Gastroesophageal sphincter (tissue), 4 donors: ENCODE data around the gene SERGEF. TPM values are rescaled to one million over a fixed set of nuclear protein-coding genes. Genes with fewer than 3 reads are reported as not detected.
A peak's percentile ranks its signal among the peaks of the same experiment; 100 is the strongest.

Experiments
- ATAC-seq: fragments of 150-250 bp; one replicate; pipeline ENCODE4 v1.9.1; 2016; ENCODE audit warnings: mild to moderate bottlenecking, moderate library complexity
- H3K27ac ChIP-seq, 4 donors: fragments of 200-600 bp; sonication (generic) in 3 of 4; 1 replicate in 3 of 4; 2 replicates in 1 of 4; pipeline ENCODE4 v1.5.1; 2016 to 2019
- H3K27me3 ChIP-seq: fragments of 200-600 bp; sonication (generic); one replicate; pipeline ENCODE4 v1.5.1; 2019
- H3K36me3 ChIP-seq, 2 donors: fragments of 200-600 bp; sonication (generic); one replicate each; pipeline ENCODE4 v1.5.1; 2019; ENCODE audit warnings: control low read depth in 1 of 2
- H3K4me1 ChIP-seq, 3 donors: fragments of 200-600 bp; sonication (generic); 1 replicate in 2 of 3; 2 replicates in 1 of 3; pipeline ENCODE4 v1.5.1; 2016 to 2019; ENCODE audit warnings: control low read depth in 2 of 3
- H3K4me3 ChIP-seq, 2 donors: fragments of 200-600 bp; sonication (generic); one replicate each; pipeline ENCODE4 v1.5.1; 2019; ENCODE audit warnings: mild to moderate bottlenecking in 1 of 2, moderate library complexity in 1 of 2
- H3K9me3 ChIP-seq, 3 donors: fragments of 200-600 bp; sonication (generic); one replicate each; pipeline ENCODE4 v1.5.1; 2017 to 2019; ENCODE audit warnings: control low read depth in 2 of 3
- EP300 ChIP-seq: sonication (generic); formaldehyde crosslinking; IDR thresholded peaks from one replicate; pipeline ENCODE4 v1.6.1; 2017; ENCODE audit warnings: antibody characterized with exemption, mild to moderate bottlenecking
- POLR2A ChIP-seq, 2 donors: fragments of 450-650 bp; IDR thresholded peaks; one replicate each; pipeline ENCODE4 v1.6.1; 2017; ENCODE audit warnings: antibody characterized with exemption in 2 of 2, mild to moderate bottlenecking in 2 of 2, moderate library complexity in 1 of 2
- POLR2AphosphoS5 ChIP-seq: sonication (generic); formaldehyde crosslinking; IDR thresholded peaks from one replicate; pipeline ENCODE4 v1.6.1; 2017; ENCODE audit warnings: antibody characterized with exemption
- whole genome bisulfite sequencing, 2 donors: methylation state at CpG; one replicate each; pipeline ENCODE4 v1.1.5; 2018; ENCODE audit warnings: low coverage in 1 of 2; 5-methylcytosine and 5-hydroxymethylcytosine counted together
- total RNA-seq, 4 donors: library from RNA; depleted of rRNA; stranded (reverse); fragments of >200 nt; gene quantifications; one replicate each; pipeline ENCODE4 v1.1.0, GENCODE V29; 2016
- TF ChIP-seq, protein P1 (sequence below), 4 experiments: fragments of 200-600 bp in 2 of 4; fragments of 450-650 bp in 2 of 4; sonication (generic) in 1 of 4; IDR thresholded peaks; one replicate each; pipeline ENCODE4 v1.5.1; 2017 to 2019; ENCODE audit warnings: antibody characterized with exemption in 4 of 4, mild to moderate bottlenecking in 2 of 4, moderate library complexity in 2 of 4

Gene SERGEF
- total RNA-seq, 4 donors from 2014 or later: 35.5 to 42.5 (median 36.3) TPM

- WGBS, 2 donors: 55 to 64% methylated on average over 1 of the region's 1 CpG
- TF ChIP-seq POLR2AphosphoS5: no peak
- no peak for TF ChIP-seq POLR2A (IDR thresholded peaks at IDR 0.05)
- TF ChIP-seq, protein P1, sequence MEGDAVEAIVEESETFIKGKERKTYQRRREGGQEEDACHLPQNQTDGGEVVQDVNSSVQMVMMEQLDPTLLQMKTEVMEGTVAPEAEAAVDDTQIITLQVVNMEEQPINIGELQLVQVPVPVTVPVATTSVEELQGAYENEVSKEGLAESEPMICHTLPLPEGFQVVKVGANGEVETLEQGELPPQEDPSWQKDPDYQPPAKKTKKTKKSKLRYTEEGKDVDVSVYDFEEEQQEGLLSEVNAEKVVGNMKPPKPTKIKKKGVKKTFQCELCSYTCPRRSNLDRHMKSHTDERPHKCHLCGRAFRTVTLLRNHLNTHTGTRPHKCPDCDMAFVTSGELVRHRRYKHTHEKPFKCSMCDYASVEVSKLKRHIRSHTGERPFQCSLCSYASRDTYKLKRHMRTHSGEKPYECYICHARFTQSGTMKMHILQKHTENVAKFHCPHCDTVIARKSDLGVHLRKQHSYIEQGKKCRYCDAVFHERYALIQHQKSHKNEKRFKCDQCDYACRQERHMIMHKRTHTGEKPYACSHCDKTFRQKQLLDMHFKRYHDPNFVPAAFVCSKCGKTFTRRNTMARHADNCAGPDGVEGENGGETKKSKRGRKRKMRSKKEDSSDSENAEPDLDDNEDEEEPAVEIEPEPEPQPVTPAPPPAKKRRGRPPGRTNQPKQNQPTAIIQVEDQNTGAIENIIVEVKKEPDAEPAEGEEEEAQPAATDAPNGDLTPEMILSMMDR (IDR thresholded peaks at IDR 0.05): no peak
- TF ChIP-seq EP300: no peak
- H3K36me3 ChIP-seq: peaks cover 0 to 36% of the 10 kb centered on the region in 2 donors
- no peak overlapping the region for H3K4me3 ChIP-seq
- H3K4me1 ChIP-seq: peaks cover 13 to 28% (median 17%) of the 10 kb centered on the region in 3 donors
- ATAC-seq: no peak
- no peaks in the 10 kb centered on the region for H3K27me3 ChIP-seq
- no peak overlapping the region for H3K27ac ChIP-seq
- no peaks in the 10 kb centered on the region for H3K9me3 ChIP-seq
Observed at GRCh38 chr11:17987826-17988225, 25.0 kb downstream of the SERGEF start.

DNA sequence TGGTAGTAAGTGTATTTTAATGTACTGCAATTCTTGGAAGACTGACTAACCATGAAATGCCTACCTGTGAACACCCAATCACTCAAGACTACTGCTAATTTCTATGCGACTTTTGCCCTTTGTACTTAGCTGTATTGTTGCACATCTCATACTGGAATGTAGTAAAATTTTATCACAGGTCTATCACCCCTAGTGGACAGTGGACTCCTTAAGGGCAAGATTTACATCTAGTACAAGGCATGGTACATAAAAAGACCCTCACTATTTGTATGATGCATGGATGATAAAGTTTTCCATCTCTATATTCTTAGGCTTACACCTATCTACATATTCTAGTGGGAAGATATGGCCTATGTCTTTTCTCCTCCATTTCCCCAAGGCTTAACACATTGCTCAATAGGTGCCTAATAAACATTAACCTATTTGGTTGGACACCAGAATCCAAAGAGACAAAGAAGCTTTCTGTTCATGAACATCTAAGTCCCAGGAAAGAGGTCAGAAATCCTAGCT is 26.1 kb downstream of the SERGEF start:
- Histone ChIP-seq H3K4me1 (peaks cover 13 to 26% (median 17%) of the 10 kb centered on the region in 3 donors), H3K27ac (peak overlapping the region; percentile 61 to 73 (median 68)), H3K27me3 (no peaks in the 10 kb centered on the region), H3K36me3 (peaks cover 0 to 34% of the 10 kb centered on the region in 2 donors), H3K4me3 (no peak overlapping the region), H3K9me3 (no peaks in the 10 kb centered on the region)
- no peak for ATAC-seq
- TF ChIP-seq POLR2AphosphoS5 (no peak), EP300 (no peak), POLR2A (IDR thresholded peaks at IDR 0.05) (no peak)
- TF ChIP-seq, protein P1 (IDR thresholded peaks at IDR 0.05): peak in 1 of 4 experiments; percentile 10
- 71 to 100% methylated on average over 1 of the region's 1 CpG for WGBS, 2 donors

GRCh38 chr11:17986007-17986710 is 26.7 kb downstream of the SERGEF start:
- H3K36me3 ChIP-seq: peaks cover 0 to 39% of the 10 kb centered on the region in 2 donors
- H3K27me3 ChIP-seq: no peaks in the 10 kb centered on the region
- WGBS, 2 donors: 23 to 41% methylated on average over 5 to 6 of the region's 7 CpGs
- peak; percentile 72 for ATAC-seq
- H3K9me3 ChIP-seq: no peaks in the 10 kb centered on the region
- H3K4me3 ChIP-seq: no peak overlapping the region
- peak overlapping the region; percentile 61 to 73 (median 68) for H3K27ac ChIP-seq
- TF ChIP-seq EP300: no peak
- TF ChIP-seq, protein P1 (IDR thresholded peaks at IDR 0.05): no peak
- TF ChIP-seq POLR2AphosphoS5: no peak
- peaks cover 13 to 25% (median 17%) of the 10 kb centered on the region in 3 donors for H3K4me1 ChIP-seq

DNA sequence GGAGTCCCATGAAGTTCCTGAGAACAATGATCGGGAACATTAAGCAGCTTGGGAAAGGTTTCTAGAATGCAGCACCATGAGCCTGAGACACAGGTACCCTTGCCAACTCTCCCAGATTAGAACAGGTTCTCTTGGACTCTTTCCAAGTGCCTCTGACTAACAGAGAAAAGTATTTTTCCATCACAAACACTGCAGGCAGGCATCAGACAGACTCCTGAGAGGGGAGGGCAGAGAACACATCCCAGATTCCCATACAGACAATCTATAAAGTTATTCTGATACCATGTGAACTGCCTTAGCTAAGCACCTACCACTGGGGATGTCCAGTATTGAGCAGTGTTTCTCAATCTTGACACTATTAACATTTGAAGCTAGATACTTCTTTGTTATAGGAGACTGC is 27.3 kb downstream of the SERGEF start:
- Histone ChIP-seq H3K9me3 (no peaks in the 10 kb centered on the region), H3K27ac (peak overlapping the region; percentile 39 to 73 (median 66)), H3K4me3 (no peak overlapping the region), H3K27me3 (no peaks in the 10 kb centered on the region), H3K36me3 (peaks cover 0 to 36% of the 10 kb centered on the region in 2 donors), H3K4me1 (peaks cover 13 to 25% (median 17%) of the 10 kb centered on the region in 3 donors)
- TF ChIP-seq POLR2A (IDR thresholded peaks at IDR 0.05): no peak
- TF ChIP-seq POLR2AphosphoS5: no peak
- TF ChIP-seq, protein P1 (IDR thresholded peaks at IDR 0.05): no peak
- no peak for TF ChIP-seq EP300
- peak; percentile 68 for ATAC-seq
- WGBS, 2 donors: 40 to 45% methylated on average over 1 of the region's 1 CpG

DNA sequence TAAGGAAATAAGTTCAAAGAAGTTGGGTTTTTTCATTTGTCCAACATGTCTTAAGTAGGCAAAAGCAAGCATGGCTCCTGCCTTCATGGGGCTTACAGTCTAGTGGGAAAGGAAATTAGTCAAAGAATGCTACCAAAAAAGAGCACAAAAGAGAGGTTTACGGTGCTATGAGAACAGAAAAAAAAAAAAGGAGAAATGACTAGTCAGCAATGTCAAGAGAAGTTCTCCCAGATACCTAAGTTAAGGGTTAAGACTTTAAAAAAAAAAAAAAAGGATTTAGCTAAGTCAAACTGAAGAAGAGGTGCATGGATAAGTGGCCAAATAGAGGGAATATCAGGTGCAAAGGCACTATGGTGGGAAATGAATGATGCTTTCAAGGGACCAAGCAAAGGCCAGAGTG is 29.3 kb downstream of the SERGEF start:
- peaks cover 0 to 33% of the 10 kb centered on the region in 2 donors for H3K36me3 ChIP-seq
- TF ChIP-seq POLR2AphosphoS5: no peak
- TF ChIP-seq EP300: no peak
- TF ChIP-seq, protein P1 (IDR thresholded peaks at IDR 0.05): no peak
- TF ChIP-seq POLR2A (IDR thresholded peaks at IDR 0.05): no peak
- 100% methylated on average over 1 of the region's 1 CpG for WGBS, 2 donors
- ATAC-seq: no peak
- H3K4me1 ChIP-seq: peaks cover 13 to 25% (median 17%) of the 10 kb centered on the region in 3 donors
- no peaks in the 10 kb centered on the region for H3K27me3 ChIP-seq
- no peak overlapping the region for H3K27ac ChIP-seq
- H3K9me3 ChIP-seq: no peaks in the 10 kb centered on the region
- H3K4me3 ChIP-seq: no peak overlapping the region
